Common myeloid progenitor, CD34-positive (primary cell): ENCODE measurements around the gene ADARB2.
"Not testable (repeated sequence)": the region's sequence is repeated elsewhere in the genome, so short reads cannot be mapped to it uniquely, and the experiment has no call there.

ENCODE experiments used
- CTCF ChIA-PET: fragments of 350-600 bp; sonication (Branson Sonifier 250); formaldehyde crosslinking; loops from one replicate; lab custom pipeline; 2021; ENCODE audit warnings: antibody characterized with exemption; lab: Charles Lee
- POLR2A ChIA-PET: fragments of 350-600 bp; sonication (Branson Sonifier 250); formaldehyde crosslinking; loops from one replicate; lab custom pipeline; 2021; ENCODE audit warnings: antibody characterized with exemption; lab: Charles Lee
- DNase-seq, 3 donors: peaks; one replicate each; pipeline versions ENCODE4 v3.0.0 to v3.0.0-alpha.2; 2013
- H3K27ac ChIP-seq, 2 experiments: 1 replicate in 1 of 2; 2 replicates in 1 of 2; pipeline ENCODE4 v1.7.0; 2013; ENCODE audit warnings: inconsistent platforms in 2 of 2, low read length in 2 of 2, mild to moderate bottlenecking in 2 of 2, low read depth in 1 of 2, moderate library complexity in 1 of 2; ENCODE audit not compliant: severe bottlenecking in 2 of 2, insufficient read depth in 1 of 2, poor library complexity in 1 of 2
- H3K27me3 ChIP-seq, 5 experiments: replicated peaks in 2 of 5; 1 replicate in 3 of 5; 2 replicates in 2 of 5; pipeline versions ENCODE4 v1.6.1 to v1.7.0; 2013; ENCODE audit warnings: low read length in 4 of 5, mild to moderate bottlenecking in 2 of 5, moderate library complexity in 2 of 5, inconsistent platforms in 1 of 5; ENCODE audit not compliant: insufficient read depth in 5 of 5, control insufficient read depth in 4 of 5
- H3K36me3 ChIP-seq, 4 experiments: 1 replicate in 2 of 4; 2 replicates in 2 of 4; pipeline versions ENCODE4 v1.6.1 to v1.7.0; 2013; ENCODE audit warnings: low read length in 3 of 4, control low read depth in 1 of 4, mild to moderate bottlenecking in 1 of 4; ENCODE audit not compliant: control insufficient read depth in 4 of 4, insufficient read depth in 4 of 4
- H3K4me1 ChIP-seq, 4 experiments: 1 replicate in 3 of 4; 2 replicates in 1 of 4; pipeline versions ENCODE4 v1.6.1 to v1.7.1; 2013; ENCODE audit warnings: low read length in 3 of 4, mild to moderate bottlenecking in 3 of 4, control low read depth in 1 of 4, inconsistent platforms in 1 of 4, moderate library complexity in 1 of 4; ENCODE audit not compliant: control insufficient read depth in 4 of 4, insufficient read depth in 4 of 4; ENCODE audit errors: control extremely low read depth in 1 of 4
- H3K4me3 ChIP-seq, 7 experiments: 1 replicate in 4 of 7; 2 replicates in 3 of 7; pipeline versions ENCODE4 v1.5.1 to v1.7.0; 2013; ENCODE audit warnings: mild to moderate bottlenecking in 7 of 7, low read length in 6 of 7, moderate library complexity in 6 of 7, inconsistent platforms in 2 of 7, low read depth in 2 of 7, control low read depth in 1 of 7; ENCODE audit not compliant: insufficient read depth in 4 of 7, control insufficient read depth in 1 of 7; ENCODE audit errors: extremely low read depth in 1 of 7
- H3K9me3 ChIP-seq, 5 experiments: 1 replicate in 4 of 5; 2 replicates in 1 of 5; pipeline versions ENCODE4 v1.6.1 to v1.7.1; 2013; ENCODE audit warnings: low read length in 4 of 5, mild to moderate bottlenecking in 2 of 5, inconsistent platforms in 1 of 5, low read depth in 1 of 5, moderate library complexity in 1 of 5; ENCODE audit not compliant: control insufficient read depth in 4 of 5, insufficient read depth in 2 of 5; ENCODE audit errors: control extremely low read depth in 1 of 5
- WGBS: methylation state at CpG from one replicate; pipeline ENCODE4 v1.1.5; 2013; ENCODE audit not compliant: insufficient coverage; 5-methylcytosine and 5-hydroxymethylcytosine counted together

The ADARB2 gene

DNA sequence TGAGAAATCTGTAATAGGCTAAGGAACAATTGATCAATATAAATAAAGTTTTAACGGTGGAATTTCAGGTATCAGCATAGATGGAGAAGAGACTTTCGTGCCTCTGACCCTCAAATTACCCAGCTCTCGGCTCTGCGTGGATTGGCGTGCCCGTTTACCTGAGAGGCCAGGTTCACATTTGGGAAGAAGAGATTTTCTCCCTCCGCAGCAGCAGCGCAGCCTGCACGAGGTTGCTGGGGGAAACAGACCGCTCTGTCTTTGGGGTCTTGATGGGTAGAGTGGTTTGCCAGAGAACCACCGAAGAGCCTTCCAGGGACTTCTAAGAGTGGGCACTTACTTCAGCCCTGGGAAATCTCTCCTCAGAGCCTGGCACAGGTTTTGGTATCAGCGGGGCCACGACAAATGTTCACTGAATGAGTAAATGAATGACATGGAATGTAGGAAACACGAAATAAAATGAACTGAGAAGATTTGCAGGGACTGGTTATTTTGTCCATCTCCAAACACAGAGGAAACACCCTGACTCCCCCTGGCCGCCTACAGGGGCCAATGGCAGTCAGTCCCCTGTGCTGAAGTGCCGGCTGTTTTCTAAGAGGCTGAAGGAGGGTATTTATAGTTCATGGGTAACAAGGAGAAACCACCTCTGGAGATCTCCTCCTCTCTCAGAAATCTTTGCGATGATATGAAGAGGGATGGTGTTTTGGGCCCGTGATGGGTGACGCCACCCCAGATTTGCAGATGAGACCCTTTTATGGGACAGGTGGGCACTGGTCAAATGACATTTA is 338.5 kb downstream of the ADARB2 start:
- 95% methylated on average over 15 of the region's 19 CpGs for WGBS
- H3K4me3 ChIP-seq: no peak overlapping the region
- DNase-seq: no peak
- peaks cover 0 to 18% (median 0%) of the 10 kb centered on the region in 5 experiments for H3K27me3 ChIP-seq
- no peaks in the 10 kb centered on the region for H3K9me3 ChIP-seq
- H3K36me3 ChIP-seq: no peaks in the 10 kb centered on the region
- POLR2A ChIA-PET: no interaction called here
- no peaks in the 10 kb centered on the region for H3K4me1 ChIP-seq
- CTCF ChIA-PET: no interaction called here
- H3K27ac ChIP-seq: no peak overlapping the region

DNA sequence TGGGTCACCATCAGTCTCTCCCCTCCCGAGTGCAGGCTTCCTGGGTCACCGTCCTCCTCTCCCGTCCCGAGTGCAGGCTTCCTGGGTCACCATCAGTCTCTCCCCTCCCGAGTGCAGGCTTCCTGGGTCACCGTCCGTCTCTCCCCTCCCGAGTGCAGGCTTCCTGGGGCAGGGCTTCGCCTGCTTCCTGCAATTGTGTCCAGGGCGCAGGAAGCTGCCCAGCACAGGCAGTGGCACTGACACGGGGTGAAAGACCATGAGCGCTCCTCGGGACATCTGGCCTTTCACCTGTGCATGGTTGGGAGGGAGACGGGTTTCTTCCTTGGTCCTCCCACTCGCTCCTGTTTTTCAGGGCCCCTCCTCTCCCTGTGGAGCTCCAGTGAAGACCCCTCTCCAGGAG is 339.2 kb downstream of the ADARB2 start:
- peaks cover 0 to 20% (median 0%) of the 10 kb centered on the region in 5 experiments for H3K27me3 ChIP-seq
- WGBS: 74% methylated on average over 13 of the region's 15 CpGs
- POLR2A ChIA-PET, H3K4me1 ChIP-seq, H3K36me3 ChIP-seq, H3K27ac ChIP-seq, CTCF ChIA-PET, H3K9me3 ChIP-seq, DNase-seq, H3K4me3 ChIP-seq: not testable (repeated sequence)

DNA sequence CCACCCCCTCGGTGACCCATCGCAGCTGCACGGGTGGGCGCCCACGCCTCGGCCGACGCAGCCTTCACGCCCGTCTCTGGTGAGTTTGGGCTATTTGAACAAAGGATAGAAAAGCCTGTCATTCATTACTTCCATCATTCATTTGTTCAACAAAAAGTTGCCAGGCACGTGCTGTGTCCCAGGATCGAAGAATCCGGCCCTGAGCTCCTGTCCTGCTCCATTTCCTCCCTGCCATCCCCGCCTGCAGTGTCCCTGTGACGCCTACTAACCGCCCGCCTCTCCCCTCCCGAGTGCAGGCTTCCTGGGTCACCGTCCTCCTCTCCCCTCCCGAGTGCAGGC is 341.1 kb downstream of the ADARB2 start:
- no peak overlapping the region for H3K4me3 ChIP-seq
- H3K36me3 ChIP-seq: no peaks in the 10 kb centered on the region
- 92% methylated on average over 13 of the region's 20 CpGs for WGBS
- POLR2A ChIA-PET: no interaction called here
- no peaks in the 10 kb centered on the region for H3K4me1 ChIP-seq
- CTCF ChIA-PET: no interaction called here
- H3K27ac ChIP-seq: no peak overlapping the region
- peaks cover 0 to 20% (median 0%) of the 10 kb centered on the region in 5 experiments for H3K27me3 ChIP-seq
- H3K9me3 ChIP-seq: no peaks in the 10 kb centered on the region
- no peak for DNase-seq

DNA sequence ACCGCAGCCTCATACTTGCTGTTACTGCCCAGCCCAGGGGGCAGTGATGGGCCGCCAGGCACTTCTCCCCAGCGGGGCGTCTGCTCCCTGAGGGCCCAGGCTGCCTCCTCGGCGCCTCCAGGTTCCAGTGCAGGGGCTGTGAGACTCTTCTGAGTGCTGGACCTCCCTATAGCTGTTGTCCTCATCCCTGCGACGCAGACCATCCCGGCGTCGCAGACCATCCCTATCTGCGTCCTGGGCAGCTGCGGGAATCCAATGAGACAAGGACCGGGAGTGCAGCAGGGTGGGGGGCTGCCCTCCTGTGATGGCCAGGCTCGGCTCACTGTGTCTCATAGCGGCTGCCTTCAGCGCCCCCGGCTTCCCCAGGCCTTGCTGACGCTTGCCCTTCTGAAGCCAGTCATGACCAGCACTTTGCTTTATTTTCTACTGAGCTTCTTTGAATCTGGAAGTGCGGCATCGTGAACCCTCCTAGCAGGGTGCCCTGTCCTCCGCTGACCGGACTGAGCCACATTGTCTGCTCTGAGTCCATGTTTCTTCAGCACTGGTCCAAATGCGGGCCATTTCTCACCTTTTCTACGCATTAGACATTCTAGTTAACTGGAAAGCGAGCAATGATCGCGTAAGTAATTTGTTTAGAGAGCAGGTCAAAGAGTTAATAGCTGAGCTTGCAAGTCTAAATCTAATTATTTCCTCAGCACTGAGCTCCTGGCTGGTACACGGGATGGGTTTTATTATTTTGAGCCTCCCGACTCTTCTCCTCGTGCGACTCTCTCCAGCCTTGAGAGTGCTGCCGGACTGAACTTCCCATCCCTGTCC is 341.6 kb downstream of the ADARB2 start:
- peaks cover 0 to 19% (median 0%) of the 10 kb centered on the region in 5 experiments for H3K27me3 ChIP-seq
- DNase-seq: no peak
- no peaks in the 10 kb centered on the region for H3K4me1 ChIP-seq
- H3K27ac ChIP-seq: no peak overlapping the region
- H3K9me3 ChIP-seq: no peaks in the 10 kb centered on the region
- H3K36me3 ChIP-seq: no peaks in the 10 kb centered on the region
- WGBS: 96% methylated on average over 31 of the region's 33 CpGs
- ChIA-PET POLR2A (no interaction called here), CTCF (no interaction called here)
- H3K4me3 ChIP-seq: no peak overlapping the region

DNA sequence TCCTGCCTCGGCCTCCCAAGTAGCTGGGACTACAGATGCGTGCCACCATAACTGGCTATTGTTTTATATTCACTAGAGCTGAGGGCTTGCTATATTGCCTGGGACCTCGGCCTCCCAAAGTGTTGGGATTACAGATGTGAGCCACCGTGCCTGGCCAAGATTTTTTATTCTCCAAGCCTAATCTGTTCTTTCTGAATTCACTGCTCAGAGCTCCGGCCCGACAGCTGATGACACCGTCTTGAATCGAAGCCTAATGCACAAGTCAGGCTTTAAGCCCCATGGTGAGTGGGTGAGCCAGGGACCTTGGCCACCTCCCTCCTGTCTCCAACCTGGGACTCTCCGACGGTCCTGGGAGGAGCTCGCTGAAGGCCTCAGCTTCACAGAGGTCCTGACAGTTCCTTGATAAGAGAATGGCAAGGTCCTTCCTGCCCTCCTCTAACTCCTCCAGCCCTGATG is 342.3 kb downstream of the ADARB2 start:
- 93% methylated on average over 8 of the region's 11 CpGs for WGBS
- H3K4me1 ChIP-seq: no peaks in the 10 kb centered on the region
- no peak for DNase-seq
- H3K36me3 ChIP-seq: no peaks in the 10 kb centered on the region
- peaks cover 0 to 15% (median 0%) of the 10 kb centered on the region in 5 experiments for H3K27me3 ChIP-seq
- H3K27ac ChIP-seq: no peak overlapping the region
- ChIA-PET POLR2A (no interaction called here), CTCF (interaction anchor here (1.4 kb wide), 1 partner anchor 8 kb away, joined by 3 read pairs; no protein-coding TSS in a partner anchor)
- no peak overlapping the region for H3K4me3 ChIP-seq
- H3K9me3 ChIP-seq: no peaks in the 10 kb centered on the region

DNA sequence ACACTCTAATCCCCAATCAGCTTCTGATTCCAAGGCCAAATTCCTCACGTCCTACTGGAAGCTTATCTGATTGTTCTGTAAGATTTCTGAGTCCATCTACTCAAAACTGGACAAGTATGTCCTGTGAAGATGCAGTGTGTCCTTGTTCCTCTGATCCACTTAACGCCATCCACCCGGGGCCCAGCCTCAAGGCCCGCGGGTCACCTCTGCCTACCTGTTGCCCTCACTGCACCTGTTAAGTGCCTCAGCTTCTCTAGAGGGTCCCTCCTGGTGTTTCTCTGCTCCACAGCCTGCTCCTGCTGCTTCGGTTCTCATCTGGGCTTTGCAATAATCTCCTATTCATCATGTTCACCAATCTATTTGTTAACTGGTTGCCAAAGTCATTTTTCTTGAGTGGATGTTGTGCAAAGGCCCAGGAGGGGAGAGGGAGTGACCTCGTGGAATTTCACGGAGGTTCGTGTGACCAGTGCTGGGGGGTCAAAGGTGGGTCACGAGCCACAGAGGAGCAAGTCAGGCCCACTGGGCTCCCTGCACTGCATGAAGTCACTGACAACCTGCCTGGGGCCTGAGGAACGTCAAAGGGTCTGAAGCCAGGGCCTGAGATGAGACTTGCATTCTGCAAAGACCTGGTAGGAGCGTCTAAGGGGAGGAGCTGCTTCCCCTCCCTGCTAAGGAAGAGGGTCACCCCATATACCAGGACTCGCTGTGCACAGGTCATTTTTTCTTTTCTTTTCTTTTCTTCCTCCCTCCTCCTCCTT is 343.0 kb downstream of the ADARB2 start:
- Histone ChIP-seq H3K27ac (no peak overlapping the region), H3K36me3 (no peaks in the 10 kb centered on the region), H3K4me1 (no peaks in the 10 kb centered on the region), H3K4me3 (no peak overlapping the region), H3K9me3 (no peaks in the 10 kb centered on the region), H3K27me3 (peaks cover 0 to 8% (median 0%) of the 10 kb centered on the region in 5 experiments)
- DNase-seq: no peak
- POLR2A ChIA-PET: no interaction called here
- CTCF ChIA-PET: interaction anchor here (1.2 to 1.4 kb wide), 2 partner anchors 9 to 26 kb away, joined by 3 read pairs; no protein-coding TSS in a partner anchor
- 91% methylated on average over 11 of the region's 13 CpGs for WGBS
